HFFc6 (cell line): ENCODE measurements around the gene TAF10. TPM values are rescaled to one million over a fixed set of nuclear protein-coding genes. Genes with fewer than 3 reads are reported as not detected.

ENCODE experiments used
- DNase-seq: peaks from one replicate; pipeline ENCODE4 v3.0.0-alpha.2; 2018
- H3K27ac Mint-ChIP-seq: 2 replicates; pipeline ENCODE4 v1.8.0; 2020; ENCODE audit warnings: mild to moderate bottlenecking, mixed read lengths
- H3K27me3 Mint-ChIP-seq: 2 replicates; pipeline ENCODE4 v1.8.0; 2021; ENCODE audit warnings: mild to moderate bottlenecking, moderate library complexity, mixed read lengths; ENCODE audit not compliant: insufficient read depth
- H3K36me3 Mint-ChIP-seq: 2 replicates; pipeline ENCODE4 v1.8.0; 2021; ENCODE audit warnings: low read depth, mixed read lengths
- H3K4me1 Mint-ChIP-seq: 2 replicates; pipeline ENCODE4 v1.8.0; 2020; ENCODE audit warnings: low read depth, mixed read lengths
- H3K4me3 Mint-ChIP-seq: 2 replicates; pipeline ENCODE4 v1.8.0; 2020; ENCODE audit warnings: mild to moderate bottlenecking, moderate library complexity, mixed read lengths
- H3K9me3 Mint-ChIP-seq: 2 replicates; pipeline ENCODE4 v1.8.0; 2020; ENCODE audit warnings: mild to moderate bottlenecking, mixed read lengths
- CTCF ChIP-seq: fragments of 200-600 bp; sonication (generic); IDR thresholded peaks from 2 replicates; pipeline ENCODE4 v1.5.0; 2021; ENCODE audit warnings: antibody characterized with exemption, mild to moderate bottlenecking
- total RNA-seq, 6 experiments: library from RNA; stranded (reverse); fragmentation: NEBNext Ultra II Directional; extraction: Animal tissue kit (Norgen Biotek cat#: 25700); gene quantifications; 2 replicates in 1 of 6; 3 replicates in 5 of 6; pipeline ENCODE4 v1.2.3, GENCODE V29; 2021

TAF10 gene
- total RNA-seq, 6 experiments from 2014 or later, result 148 to 205 (median 192) TPM

GRCh38 chr11:6598555-6598954 is 13.5 kb downstream of the TAF10 start:
- no peaks in the 10 kb centered on the region; the same call in 1 of the 2 replicates for H3K27me3 Mint-ChIP-seq
- H3K36me3 Mint-ChIP-seq, result peaks cover 35% of the 10 kb centered on the region
- no peak for DNase-seq
- no peak overlapping the region; the same call in 1 of the 2 replicates for H3K27ac Mint-ChIP-seq
- H3K9me3 Mint-ChIP-seq, result no peaks in the 10 kb centered on the region
- H3K4me1 Mint-ChIP-seq, result peaks cover 7% of the 10 kb centered on the region
- H3K4me3 Mint-ChIP-seq, result no peak overlapping the region
- TF ChIP-seq CTCF, result no peak

- no peak for TF ChIP-seq CTCF
- Mint-ChIP-seq H3K27ac (no peak overlapping the region), H3K36me3 (peaks cover 34% of the 10 kb centered on the region), H3K9me3 (no peaks in the 10 kb centered on the region), H3K27me3 (no peaks in the 10 kb centered on the region; the same call in 1 of the 2 replicates), H3K4me1 (peaks cover 7% of the 10 kb centered on the region), H3K4me3 (no peak overlapping the region)
- DNase-seq, result no peak
These were observed 15.7 kb downstream of the TAF10 start for GRCh38 chr11:6596239-6596877.

- H3K4me3 Mint-ChIP-seq, result no peak overlapping the region
- H3K36me3 Mint-ChIP-seq, result peaks cover 32% of the 10 kb centered on the region
- H3K4me1 Mint-ChIP-seq, result peaks cover 7% of the 10 kb centered on the region
- no peaks in the 10 kb centered on the region for H3K9me3 Mint-ChIP-seq
- peak; percentile 32; the same call in 1 of the 2 replicates for TF ChIP-seq CTCF
- DNase-seq, result no peak
- H3K27ac Mint-ChIP-seq, result 0 out of 2 replicates have a peak overlapping the region, but pooled peaks have one; percentile 29
- H3K27me3 Mint-ChIP-seq, result no peaks in the 10 kb centered on the region; the same call in 1 of the 2 replicates
These were observed 17.8 kb downstream of the TAF10 start for GRCh38 chr11:6594142-6594768.

- H3K4me1 Mint-ChIP-seq, result peaks cover 16% of the 10 kb centered on the region
- no peak overlapping the region for H3K4me3 Mint-ChIP-seq
- H3K27ac Mint-ChIP-seq, result no peak overlapping the region
- peaks cover 29% of the 10 kb centered on the region for H3K36me3 Mint-ChIP-seq
- no peak for DNase-seq
- no peak for TF ChIP-seq CTCF
- H3K9me3 Mint-ChIP-seq, result peaks cover 21% of the 10 kb centered on the region
- no peaks in the 10 kb centered on the region; the same call in 1 of the 2 replicates for H3K27me3 Mint-ChIP-seq
These were observed 24.0 kb downstream of the TAF10 start for GRCh38 chr11:6588018-6588417.

- no peak overlapping the region for H3K4me3 Mint-ChIP-seq
- peaks cover 16% of the 10 kb centered on the region for H3K4me1 Mint-ChIP-seq
- H3K9me3 Mint-ChIP-seq, result peaks cover 25% of the 10 kb centered on the region
- no peak overlapping the region for H3K27ac Mint-ChIP-seq
- TF ChIP-seq CTCF, result no peak
- DNase-seq, result no peak
- no peaks in the 10 kb centered on the region; the same call in 1 of the 2 replicates for H3K27me3 Mint-ChIP-seq
- H3K36me3 Mint-ChIP-seq, result peaks cover 33% of the 10 kb centered on the region
These were observed 24.6 kb downstream of the TAF10 start for GRCh38 chr11:6587360-6587953.
